HG03045 (cell line): ENCODE data around the gene ELOVL6.
"Not testable (repeated sequence)": the region's sequence is repeated elsewhere in the genome, so short reads cannot be mapped to it uniquely, and the experiment has no call there.

ENCODE experiments used
- ATAC-seq: cut with Tn5 transposase; IDR thresholded peaks from one replicate; pipeline ENCODE4 v1.9.1; 2021; ENCODE audit warnings: mild to moderate bottlenecking, moderate library complexity; ENCODE audit not compliant: unreplicated experiment

Gene ELOVL6

DNA sequence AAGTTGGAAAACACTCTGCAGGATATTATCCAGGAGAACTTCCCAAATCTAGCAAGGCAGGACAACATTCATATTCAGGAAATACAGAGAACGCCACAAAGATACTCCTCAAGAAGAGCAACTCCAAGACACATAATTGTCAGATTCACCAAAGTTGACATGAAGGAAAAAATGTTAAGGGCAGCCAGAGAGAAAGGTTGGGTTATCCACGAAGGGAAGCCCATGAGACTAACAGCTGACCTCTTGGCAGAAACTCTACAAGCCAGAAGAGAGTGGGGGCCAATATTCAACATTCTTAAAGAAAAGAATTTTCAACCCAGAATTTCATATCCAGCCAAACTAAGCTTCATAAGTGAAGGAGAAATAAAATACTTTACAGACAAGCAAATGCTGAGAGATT, 120.3 kb downstream of the ELOVL6 start:
- ATAC-seq, result not testable (repeated sequence)

DNA sequence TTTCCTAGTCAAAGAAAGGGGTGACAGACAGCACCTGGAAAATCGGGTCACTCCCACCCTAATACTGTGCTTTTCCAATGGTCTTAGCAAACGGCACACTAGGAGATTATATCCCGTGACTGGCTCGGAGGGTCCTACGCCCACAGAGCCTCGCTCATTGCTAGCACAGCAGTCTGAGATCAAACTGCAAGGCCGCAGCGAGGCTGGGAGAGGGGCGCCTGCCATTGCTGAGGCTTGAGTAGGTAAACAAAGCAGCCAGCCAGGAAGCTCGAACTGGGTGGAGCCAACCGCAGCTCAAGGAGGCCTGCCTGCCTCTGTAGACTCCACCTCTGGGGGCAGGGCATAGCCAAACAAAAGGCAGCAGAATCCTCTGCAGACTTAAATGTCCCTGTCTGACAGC, 121.6 kb downstream of the ELOVL6 start:
- not testable (repeated sequence) for ATAC-seq

DNA sequence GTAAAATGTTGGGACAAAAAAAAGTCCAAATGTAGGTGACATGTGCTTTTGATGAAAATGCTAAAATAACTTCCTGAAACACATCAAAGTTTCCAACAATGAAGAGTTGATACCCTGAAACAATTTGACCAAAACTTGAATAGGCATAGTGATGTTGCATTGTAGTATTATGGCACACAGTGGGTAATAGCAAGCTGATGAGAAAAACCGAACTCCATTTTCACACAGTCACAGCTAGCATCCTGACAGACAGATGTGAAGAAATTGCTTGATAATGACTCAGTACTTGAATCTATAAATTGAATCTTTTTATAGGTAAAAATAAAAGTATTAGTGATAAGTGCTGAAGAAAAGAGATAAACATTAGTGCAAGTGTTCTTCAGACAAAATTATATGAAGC, 122.5 kb downstream of the ELOVL6 start:
- no peak for ATAC-seq

DNA sequence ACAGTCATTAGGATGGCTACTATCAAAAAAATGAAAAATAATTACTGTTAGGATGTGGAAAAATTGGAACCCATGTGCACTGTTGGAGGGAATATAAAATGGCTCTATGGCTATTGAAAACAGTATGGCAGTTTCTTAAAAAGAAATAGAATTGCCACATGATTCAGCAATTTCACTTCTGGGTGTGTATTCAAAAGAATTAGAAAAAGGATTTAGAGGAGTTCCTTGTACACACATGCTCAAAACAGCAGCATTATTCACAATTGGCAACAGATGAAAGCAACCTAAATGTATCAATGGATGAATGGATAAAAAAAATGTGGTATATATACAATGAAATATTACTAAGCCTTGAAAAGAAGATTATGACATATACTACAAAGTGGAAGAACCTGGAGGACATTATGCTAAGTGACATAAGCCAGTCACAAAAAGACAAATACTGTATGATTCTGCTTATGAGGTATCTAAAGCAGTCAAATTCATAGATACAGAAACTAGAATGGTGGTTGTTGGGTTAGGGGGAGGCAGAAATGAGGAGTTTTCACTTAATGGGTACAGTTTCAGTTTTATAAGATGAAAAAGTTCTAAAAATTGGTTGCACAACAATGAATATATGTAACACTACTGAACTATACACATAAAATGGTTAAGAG, 123.2 kb downstream of the ELOVL6 start:
- peak; percentile 60 for ATAC-seq

DNA sequence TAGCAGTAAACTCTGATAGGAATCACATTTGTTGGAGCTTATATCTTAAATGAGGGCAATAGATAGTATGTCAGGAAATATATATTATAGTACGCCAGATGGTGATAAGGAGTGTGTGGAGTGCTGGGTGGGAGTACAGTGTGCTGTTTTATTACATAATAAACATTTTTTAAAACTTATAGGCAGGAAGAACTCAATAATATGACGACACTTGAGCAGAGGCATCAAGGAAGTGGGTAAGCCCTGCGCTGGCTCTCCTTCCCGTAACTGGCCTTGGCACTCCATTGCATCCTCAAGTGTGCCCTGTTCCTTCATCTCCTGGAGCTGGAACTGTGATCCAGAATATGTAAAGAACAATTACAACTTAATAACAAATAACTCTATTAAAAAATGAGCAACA, 123.8 kb downstream of the ELOVL6 start:
- no peak for ATAC-seq

DNA sequence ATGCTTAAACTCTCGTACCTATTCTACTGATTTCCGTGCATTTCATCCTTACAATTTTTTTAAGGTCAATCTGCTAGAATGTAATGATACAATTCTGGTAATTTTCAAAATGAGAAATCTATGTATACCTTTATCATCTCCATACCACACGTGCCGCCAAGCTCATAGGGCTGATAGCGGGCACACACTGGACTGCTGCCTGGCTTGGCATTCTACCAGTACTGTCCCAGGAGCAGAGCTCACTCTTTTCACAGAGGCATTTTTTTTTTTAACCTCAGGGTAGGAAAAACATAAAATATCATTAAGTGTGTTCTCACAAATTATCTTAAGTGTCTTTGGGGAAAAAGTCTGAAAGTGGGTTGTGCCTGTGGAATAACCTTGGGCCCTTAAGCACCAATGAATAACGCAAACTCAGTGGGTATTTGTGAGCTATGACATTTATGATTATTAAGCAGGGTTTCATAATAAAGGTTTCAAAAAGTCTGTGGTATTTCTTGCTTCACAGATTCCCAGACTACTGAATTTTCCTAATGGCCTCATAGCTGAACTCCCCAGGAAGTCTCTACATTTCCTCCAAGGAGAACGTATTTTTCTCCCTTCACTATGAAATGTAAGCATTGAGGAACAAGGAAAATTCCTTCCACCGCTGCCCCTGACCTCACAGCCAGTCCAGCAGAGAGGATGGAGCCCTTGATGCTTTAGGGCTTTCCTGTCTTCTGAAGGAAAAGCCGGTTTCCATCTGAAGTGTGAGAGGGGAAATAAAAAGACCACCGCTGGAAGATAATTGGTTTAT, 125.2 kb downstream of the ELOVL6 start:
- no peak for ATAC-seq

DNA sequence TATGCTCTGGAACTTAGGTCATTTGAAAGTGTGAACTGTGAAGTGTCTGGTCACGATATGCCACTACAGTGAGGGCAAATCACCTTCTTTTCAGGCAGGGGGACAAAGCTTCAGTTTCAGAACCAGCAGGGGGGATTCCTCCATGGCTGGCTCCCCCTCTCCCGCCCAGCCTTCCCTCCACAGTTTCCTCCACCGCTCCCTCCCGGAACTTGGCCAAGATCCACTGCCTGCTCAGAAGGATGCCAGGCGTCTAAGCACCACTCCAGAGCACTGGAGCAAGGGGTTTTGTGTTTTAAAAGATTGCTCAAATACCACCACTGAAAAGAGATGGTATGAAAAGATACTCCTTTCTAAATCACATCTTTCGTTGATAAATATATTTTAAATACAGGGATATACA, 126.9 kb downstream of the ELOVL6 start:
- no peak for ATAC-seq

DNA sequence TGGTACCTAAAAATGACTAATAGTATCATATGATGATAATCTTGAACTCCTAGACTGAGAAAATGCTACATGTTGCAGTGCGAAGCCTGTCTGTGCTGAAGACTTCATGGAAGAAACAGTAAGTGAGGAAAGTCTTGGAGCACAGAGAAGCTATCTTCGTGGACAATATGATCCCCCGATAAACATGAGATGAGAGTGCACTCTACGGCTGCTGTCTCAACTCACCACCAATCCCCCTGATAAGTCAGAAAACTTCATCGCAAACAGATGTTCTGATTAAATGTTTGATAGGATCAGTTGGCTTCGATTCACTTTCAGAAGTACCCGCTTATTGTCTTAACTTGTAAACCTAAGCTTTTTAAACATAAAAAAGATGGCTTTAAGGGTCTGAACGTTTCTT, 130.2 kb downstream of the ELOVL6 start:
- no peak for ATAC-seq

DNA sequence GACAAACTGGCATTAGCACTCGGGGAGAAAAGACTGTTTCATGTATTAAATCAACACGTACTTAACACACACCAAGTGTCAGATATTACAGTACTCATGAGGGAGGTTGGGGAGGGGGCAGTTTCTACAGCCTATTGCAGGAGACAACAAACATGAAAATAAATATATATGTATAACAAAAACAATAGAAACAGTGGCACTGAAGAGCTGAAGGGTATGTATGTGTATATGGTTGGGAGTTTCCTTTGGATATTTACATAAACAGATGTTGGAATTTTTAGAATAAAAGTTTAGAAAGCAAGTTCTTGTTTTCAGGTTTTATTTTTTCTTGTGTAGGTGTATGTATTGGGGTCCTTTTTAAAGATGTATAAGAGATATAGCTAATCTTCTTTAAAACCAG, 133.5 kb downstream of the ELOVL6 start:
- ATAC-seq, result no peak

DNA sequence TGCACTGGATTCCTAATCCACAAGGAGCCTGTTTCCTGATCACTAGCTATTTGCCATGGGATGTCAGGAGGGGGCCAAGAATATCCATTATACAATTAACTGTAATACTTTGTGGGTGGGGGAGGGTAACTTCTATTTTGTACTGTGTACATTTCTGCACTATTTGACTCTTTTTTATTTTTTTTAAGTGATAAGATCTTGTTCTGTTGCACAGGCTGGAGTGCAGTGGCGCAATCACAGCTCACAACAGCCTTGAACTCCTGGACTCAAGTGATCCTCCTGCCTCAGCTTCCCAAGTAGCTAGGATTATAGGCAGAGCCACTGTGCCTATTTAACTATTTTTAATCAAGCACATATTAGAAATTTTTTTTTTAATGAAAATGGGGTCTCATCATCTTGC, 134.1 kb downstream of the ELOVL6 start:
- no peak for ATAC-seq

DNA sequence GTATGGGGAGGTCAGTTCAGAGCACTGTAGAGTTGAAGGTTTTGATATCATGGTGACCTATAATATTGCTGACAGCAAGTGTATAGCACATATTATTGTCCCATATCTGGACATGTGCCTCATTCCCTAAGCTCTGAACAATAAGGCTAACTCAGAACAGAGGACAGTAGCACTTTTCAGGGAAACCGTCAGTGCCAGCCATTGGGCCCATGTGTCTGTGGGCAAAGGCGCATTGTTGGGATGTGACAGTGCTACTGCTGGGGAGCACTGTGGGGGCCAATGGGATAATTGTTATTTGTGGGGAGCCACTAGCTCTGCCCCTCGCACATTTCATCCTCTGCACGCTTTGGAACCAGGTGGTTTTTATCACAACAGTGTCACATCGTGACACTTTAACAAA, 136.2 kb downstream of the ELOVL6 start:
- ATAC-seq, result no peak

DNA sequence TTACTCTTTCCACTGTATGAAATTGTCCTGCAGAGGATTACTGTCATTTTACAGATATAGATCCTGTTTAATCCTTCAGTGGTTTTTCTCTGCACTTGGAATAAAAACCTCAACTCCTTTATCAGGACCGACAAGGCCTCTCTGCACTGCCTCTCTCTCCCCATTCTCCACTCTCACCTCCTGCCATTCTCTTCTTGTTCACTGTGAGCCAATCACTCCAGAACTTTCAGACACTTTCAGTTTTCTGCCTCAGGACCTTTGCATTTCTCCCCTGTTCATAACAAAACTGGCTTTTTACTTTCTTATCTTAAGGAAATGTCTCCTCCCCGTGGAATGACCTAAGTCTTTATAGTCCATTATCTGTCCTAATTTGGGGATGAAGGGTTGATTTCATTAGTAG, 137.3 kb downstream of the ELOVL6 start:
- no peak for ATAC-seq

DNA sequence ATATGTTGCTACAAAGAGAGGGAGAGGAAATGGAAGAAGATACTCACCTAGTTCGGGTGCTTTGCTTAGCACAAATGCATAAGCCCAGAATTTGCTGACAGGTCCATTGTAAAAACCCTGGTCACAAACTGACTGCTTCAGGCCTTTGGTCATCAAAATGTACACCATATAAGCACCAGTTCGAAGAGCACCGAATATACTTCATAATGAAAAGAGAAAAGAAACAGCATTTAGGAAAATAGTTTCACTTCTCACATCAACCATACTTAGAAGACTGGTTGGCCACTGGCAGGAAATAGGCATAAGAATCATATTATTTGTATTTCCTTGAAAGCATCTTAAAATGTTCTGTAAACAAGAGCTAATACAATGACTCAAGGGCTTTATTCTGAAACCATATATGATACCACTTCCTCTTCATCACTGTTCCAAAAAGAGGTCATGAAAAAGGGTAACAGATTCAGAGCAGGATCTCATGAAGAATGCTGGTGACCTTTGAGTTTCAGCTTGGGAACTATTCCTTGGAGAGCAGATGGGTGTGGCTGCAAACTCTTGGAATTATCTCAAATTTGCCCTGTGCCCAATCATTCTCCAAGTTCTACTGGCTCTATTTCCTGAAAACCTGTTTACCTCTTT, 138.7 kb downstream of the ELOVL6 start:
- peak; percentile 44 for ATAC-seq

DNA sequence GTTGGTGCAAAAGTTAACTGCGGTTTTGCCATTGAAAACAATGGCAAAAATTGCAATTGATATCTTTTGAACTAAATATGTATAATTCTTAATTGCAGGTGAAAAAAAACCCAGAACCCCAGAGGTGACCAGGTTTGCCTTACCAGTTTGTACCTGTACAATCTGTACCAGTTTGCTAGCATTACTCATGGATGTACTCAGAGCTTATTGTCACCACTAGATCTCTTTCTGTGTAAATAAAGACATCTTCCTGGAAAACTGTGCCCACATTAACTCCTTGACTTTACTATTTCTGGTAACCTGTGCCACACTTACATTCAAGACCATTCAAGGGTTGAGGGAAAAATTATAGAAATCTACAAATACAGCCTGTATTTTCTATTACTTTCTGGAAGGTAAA, 139.7 kb downstream of the ELOVL6 start:
- no peak for ATAC-seq

DNA sequence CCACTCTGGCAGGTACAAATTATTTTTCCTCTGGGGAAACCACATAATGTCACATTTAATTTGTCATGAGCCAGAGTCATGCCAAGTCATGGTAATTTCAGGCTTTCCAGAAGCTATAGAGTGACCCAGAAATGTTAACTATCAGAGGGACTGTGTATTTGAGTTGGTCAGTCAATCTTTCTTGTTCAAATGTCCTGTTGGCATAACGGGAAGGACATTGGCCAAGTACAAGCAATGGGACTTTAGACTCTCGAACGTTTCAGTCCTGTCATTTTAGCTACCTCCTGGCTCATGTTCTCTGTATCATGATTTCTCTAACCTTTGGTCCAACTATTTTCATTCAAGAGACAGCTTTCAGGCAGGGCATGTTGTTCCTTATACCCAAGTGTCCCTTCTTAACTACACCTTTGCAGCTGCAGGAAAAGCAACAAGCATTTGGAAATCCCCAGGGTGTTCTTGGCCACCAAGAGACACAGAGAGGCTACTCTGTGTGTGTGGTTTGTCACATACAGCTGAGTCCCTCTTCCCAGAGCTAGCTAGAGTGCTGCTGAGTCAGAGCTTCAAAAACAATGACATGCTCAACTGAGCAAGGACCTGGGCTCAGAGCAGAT, 143.2 kb downstream of the ELOVL6 start:
- peak; percentile 94 for ATAC-seq

DNA sequence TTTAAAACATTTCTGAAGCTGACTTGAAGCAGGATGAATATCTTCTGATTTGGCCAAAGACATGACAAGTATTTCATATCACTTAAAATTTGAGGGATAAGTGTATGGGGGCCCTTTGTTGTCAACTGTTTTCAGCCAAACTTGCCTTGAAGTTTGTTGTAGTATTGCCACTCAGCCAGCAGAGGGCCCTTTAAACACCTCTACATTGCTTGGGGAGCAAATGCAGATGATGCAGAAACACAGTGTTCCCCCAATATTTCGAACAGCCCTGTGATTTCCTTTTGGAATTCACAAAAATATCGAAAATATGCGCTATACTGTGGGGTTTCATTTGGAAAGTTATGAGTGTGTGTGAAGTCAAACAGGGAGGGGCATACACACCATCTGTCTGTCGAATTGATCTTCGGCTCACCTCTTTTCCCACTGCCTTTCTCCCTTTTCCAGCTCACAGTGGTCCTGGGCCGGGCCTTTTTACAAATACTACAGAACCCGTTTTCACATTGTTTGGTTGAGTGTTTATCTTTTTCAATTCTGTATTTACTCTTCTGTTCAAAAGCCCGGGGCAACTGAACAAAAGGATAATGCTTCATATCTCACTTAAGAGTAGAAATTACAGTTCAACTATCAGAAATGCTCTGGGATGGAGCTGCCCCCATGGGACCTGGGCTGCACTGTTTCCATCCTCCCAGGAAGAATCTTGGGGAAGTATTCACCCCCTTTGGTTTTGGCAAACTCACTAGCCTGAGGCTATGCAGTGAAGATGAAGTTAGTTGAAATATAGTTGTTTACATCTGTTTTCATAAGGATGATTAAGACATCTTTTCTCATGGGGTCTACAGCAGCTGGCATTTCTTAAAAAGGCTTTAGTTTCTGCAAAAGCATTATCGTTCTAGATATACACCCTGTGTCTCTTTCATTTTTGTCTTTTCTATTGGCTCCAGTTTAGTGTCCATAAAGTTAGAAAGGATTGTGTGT, 148.2 kb downstream of the ELOVL6 start:
- no peak for ATAC-seq

DNA sequence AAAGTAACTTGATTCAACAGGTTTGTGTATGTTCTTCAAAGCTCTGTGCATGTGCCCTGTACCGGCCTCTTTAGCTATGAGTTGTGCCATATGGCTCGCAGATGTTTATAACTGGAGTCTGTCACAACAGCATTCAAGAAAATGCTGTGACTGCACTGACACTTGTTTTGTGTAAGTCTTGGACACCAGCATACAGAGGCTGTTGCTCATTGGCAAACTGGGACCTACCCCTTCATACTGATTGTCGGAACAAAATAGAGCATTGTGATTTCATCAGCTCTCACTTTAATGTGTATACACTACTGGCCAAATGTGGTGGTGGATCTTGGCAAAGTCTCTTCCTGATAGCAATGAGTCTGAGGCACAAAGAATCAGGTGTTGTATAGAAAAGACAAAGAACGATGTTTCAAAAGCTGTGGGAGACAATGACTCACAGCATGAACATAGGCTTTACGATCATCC, 151.8 kb downstream of the ELOVL6 start:
- ATAC-seq, result no peak

DNA sequence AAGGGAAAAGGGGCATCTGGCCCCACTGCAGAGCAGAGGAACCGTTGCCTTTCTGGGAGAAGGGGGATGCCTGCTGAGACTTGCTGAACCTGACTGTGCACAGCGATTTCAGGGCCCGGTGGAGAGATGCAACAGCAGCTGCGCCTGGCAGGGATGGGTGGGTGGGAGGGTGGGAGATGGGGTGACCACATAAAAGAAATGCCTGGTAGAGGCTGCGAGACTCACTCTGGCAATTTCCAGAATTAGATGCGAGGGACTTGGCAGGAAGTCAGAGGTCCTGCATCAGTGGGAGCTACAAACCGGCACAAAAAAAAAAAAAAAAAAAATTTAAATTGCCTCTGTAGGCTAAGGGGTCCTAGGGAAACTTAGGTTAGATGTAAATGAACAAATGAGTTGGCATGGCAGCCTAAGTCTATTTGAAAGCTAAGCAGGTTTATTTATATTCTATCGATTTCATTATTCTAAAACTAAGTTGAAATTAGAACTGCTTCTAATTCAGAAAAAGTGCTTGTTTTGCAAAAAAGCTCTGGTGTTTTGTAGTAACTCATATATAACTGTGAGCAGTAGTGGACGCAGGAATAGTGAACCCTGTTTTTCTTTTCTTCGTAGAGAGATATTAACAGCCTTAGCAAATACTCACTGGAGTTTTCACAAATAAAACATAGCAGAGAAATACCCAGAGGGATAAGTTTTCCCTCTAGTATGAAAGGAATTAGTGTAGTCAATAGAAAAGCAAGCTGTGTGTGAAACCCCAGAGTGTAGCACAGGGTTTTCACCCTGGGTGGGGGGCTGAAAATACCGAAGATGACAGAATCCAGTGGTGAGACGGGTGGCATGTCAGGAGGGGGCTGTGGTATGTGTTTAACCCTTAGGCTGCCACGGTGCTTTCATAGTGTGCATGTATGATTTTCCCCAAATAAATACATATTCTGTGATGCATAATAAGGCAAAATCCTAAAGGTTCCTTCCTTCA, 155.6 kb downstream of the ELOVL6 start:
- ATAC-seq, result no peak

DNA sequence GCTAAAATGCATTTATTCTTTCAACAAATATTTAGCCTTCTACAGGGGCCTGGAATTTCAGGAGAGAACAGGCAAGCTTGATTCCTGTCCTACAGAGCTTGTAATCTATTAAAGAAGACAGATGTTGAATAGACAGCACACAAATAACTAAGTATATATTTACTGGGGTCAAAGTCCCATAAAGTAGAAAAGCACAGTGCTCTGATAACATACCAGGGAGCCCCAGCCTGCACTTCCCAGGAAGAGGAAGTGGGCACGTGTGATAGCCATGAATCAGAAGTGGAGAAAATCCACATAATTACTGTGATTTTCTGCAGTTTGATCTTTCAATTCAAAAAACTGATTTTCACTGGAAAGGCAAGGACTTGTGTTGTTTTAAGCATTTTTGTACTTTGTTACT, 156.7 kb downstream of the ELOVL6 start:
- ATAC-seq, result no peak
